HPDE6-E6E7 (cell line): ENCODE data around the gene CCN6.
A peak's percentile ranks its signal among the peaks of the same experiment; 100 is the strongest.
"Not testable (repeated sequence)": the region's sequence is repeated elsewhere in the genome, so short reads cannot be mapped to it uniquely, and the experiment has no call there.

ENCODE experiments used
- DNase-seq: peaks from one replicate; pipeline ENCODE4 v3.0.0; 2011; ENCODE audit warnings: missing footprints; ENCODE audit errors: extremely low spot score

Gene CCN6

DNA sequence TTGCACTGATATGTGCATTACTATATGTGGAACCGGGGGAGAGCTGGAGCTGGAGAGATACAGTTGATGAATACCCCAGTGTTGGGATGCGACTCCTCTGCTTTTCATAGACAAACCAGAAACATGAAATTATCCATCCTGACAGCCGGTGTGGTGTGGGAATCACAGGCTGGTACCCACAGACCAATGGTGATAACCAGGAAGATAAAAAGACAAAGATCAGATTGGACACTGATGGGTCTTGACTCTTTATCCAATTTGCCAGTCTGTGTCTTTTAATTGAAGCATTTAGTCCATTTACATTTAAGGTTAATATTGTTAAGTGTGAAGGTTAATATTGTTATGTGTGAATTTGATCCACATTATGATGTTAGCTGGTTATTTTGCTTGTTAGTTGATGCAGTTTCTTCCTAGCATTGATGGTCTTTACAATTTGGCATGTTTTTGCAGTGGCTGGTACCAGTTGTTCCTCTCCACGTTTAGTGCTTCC, 2.6 kb upstream of the CCN6 start:
- DNase-seq = not testable (repeated sequence)

DNA sequence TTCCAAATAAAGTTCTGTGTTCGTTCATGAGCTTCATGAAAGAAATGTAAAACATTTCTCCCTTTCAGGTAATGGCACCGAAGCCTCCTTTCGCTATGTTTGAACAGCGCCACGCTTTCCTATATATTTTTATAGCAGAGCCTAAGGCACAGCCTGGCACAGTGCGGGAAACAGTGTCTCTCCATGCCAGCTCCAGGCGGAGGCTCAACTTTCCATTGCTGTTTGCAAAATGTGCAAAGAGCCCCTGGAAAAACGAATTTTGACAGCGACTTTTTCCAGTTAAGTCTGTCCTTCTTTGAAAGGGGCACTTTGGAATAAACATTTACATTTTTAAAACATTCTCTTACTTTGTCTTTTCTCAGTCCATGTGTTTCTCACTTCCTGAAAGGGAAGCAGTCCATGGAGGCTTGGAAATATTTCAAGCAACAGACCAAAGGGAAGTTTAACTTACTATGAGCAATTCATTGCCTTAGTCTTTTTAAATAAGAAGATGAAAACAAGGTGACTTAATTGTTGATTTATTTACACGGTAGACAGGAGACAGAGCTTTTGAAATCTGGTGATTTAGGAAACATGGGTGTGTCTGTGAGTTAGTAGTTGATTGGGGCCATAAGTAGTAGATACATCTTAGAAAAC, 769 bp downstream of the CCN6 start:
- DNase-seq = no peak

DNA sequence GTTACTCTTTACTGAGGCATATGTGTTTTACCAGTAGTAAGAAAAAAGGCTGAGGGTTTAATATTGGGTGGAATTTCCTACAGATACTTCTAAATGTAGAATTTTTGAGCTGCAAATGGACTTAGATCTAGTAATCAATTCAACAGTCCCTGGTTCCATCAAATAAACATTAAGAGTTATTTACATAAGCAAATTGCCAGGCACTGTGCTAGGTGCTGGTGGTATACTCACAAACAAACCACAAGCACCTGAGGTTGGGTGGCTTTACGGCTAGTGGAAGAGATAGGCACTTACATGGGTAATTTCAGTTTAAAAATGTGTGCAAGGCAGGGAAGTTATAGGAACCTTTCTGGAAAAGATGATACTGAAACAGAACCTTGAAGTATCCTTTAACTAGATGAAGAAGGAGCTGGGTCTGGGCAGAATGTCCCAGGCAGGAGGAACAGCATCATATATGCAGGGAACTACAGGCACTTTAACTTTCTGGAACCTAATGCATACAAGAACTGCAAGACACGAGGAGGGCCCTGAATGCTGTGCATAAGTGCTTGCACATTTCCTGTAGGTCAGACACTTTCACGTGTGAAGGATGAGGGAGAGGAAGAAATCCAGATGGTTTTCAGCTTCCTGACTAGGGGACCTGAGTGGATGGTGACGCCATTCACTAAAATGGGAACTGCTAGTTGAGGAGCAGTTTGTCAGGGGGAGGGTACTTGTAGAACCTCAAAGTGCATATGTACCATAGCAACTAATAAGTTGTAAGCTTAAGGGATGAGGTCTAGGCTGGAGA, 4.5 kb downstream of the CCN6 start:
- DNase-seq = no peak

DNA sequence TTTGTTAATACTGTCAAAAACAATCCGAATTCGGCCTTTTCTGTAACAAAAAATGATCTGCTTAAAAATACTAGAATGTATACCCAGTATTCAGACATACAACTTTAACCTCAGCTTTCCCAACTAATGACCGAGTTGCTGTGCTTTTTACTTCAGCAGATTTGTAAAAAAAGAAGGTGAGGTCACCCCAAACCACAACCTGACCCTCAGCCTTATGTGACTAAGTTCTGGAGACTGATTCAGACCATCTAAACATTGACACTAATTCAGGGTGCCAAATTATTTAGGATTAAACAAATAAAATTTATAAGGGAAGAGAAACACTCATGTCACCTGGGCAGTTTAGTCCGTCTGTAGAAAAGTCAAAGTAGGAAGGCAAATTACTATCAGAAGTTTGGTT, 7.7 kb downstream of the CCN6 start:
- DNase-seq = no peak

DNA sequence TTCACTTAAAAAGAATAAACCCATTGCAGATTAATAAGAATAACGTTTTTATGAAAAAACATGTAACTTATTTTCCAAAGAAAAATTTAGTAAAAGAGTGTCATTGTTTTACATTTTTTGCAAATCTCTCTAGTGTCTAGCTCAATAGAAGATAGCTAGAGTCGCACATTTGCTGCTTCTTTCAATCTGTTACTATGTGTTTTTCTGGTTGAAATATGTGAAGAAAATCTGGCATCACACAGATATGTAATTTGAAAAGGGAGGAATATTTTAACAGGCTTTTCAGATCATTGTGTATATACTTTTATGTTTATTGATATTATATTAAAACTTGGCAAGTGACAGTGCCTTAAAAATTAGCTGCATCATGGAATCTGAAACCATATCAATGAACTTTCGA, 9.1 kb downstream of the CCN6 start:
- no peak for DNase-seq

DNA sequence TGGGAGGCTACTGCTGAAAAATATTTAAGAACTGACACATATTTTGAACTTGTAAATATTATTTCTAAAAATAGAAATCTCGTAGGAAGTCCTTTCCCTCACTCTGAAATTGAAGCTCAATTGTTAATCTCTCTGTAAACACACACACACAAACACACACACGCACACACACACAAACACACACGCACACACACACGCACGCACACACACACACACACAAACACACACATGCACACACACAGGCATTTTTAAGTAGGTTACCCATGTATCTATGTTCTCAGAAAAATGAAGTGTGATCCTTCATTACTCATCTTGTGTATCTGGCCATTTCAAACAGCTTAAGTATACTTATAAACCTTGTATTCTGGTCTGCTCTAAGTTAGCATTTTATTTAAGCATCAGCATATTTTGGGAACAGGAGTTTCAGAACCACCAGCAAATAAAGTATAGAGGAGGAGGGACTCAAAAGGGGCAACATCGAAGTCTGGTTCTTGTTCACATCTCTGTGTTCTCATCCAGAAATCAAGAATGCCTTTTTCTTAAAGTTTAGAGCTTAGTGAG, 11.6 kb downstream of the CCN6 start:
- DNase-seq = no peak

DNA sequence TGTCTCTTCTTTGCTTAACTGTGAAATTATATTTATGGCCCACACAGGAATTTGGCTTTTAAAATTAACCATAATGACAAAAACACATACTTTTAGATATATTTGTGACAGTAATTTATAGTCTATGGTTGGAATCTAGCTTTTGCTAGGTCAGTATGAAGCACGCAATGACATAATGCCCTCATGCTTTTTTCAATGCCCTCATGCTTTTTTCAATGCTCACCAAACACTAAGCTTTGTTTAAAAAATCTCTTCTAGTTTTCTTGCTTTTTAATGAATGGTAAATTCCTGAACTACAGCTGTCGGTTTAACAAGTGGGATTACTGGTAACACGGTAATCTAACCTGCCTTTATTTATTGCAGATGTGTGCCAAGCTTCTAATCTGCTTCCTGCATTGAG, 12.7 kb downstream of the CCN6 start:
- no peak for DNase-seq

DNA sequence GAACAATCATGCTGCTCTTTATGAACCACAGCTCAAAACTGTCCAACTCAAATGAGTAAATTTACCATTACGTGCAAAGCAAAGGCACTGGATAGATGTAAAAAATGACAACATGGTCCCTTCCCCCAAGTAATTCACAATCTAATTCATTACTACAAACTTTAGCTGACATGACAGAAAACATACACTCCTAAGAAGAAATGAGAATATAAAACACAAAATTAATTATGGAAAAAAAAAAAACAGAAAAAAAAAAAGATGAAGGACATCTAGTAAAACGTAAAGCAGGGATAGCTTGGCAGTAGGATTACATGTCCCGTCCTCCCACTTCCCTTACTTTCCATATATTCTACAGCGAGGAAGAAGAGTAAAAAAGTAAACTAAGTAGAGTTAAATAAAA, 27.7 kb downstream of the CCN6 start:
- DNase-seq = no peak

DNA sequence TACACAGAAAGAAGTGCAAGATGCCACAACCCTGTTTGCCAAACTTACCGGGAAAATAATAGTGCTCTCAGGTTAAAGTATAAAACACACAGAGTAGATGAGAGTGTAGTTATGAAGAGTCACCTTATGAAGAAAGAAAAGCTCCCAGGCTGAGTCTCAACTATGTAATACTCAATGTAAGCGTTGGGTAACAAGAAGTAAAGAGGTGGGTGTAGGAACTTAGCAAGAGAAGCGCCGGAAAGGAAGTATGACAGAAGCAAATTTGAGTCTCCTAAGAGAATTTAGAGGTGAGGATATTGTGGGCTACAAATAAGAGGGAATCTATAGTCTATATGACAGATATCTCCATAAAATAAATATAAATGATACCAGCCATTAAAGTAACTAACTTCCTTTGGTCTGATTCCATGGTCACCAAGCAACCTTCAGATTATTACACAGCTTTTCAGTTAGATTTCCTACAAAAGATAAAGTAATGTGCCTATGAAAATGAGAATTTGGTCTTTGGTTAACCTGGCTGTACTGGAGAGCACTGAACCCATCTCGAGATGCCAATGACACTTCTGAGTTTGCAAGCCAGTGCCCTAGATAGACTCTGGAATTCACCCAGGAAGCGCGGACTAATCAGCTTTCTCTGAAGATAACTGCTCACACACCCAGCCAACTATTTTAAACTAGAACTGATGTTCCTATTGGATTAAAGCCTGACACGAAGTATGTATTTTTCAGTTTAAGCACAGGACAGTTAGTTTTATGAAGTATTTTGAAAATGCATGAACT, 31.6 kb downstream of the CCN6 start:
- DNase-seq = no peak

DNA sequence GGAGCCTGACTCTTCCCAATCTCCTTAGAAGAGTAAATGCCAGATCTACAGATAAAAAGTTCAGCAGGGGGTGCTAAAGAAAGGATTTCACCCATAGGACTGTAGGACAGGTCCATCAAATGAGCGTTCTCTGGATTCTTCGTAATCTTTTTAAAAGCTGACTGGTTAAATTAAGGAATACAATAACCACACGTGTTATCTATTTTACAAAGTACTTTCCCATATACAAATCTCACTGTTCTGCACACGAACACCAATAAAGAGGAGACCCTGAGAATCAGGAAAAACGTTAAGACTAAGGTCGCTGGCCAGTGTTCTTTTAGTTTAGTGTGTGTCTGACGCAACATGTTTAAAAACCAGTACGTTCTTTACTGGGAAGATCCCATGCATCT, 32.8 kb downstream of the CCN6 start:
- DNase-seq = peak; percentile 50

DNA sequence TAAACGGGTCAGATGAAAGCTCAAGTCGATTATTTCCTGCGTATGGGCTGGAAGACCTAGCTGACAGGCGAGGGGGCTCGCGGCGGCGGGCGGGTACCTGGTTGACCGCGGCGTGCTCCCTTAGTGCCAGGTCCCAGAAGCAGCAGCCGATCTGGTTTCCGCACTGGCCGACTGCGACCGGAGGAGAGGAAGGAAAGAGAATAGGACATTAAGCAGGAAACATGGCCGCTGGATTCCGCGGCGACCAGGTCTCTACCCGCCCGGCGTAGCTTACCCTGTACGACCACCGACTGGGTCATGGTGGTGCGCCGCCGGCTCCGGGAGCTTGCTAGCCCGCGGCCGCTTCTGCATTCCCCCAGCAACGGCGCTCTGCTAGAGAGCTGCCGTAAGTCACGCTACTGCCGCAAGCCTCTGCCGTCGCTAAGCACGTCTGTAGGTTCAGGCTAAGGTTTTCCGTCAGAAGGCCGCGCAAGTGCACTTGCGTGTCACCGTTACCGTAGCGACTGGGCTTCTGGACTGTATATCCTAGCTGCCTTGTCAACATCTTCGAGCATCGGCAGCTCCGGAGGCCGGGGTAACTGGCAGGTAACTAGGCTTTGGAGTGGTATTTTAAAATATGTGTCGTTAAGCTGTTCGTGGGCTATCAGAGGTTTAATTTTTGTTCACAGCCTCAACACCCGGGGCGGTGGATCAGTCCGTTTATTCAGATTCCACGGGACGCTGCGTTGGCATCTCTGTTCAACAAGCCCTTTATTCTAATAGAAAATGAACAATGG, 33.4 kb downstream of the CCN6 start, which contains the start of the genes FAM229B and TUBE1:
TSS of gene FAM229B (plus strand) at position 456 of the 776 bp plus-strand sequence. CDS start 11,693 bp downstream, outside the sequence.
TSS of gene TUBE1 (minus strand) at position 347 of the 776 bp plus-strand sequence. CDS start at position 299, 48 bp downstream.
- DNase-seq = peak; percentile 64

DNA sequence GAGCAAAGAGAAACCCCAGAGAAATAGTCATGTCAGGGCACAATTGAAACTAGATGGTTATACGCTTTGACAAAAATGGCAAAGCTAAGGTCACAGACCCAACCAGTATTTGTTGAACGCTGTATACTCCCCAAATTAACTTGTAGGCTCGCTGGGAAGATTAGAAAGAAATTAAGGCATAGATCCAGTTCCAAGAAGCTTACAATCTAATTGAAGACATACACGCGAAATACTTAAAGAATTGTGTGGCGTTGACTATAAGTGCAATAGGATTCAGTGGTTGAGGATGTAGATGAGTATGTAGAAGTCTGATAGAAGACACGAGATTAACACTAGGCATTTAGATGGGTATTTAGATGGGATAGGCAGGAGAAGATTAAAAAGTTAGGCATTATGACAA, 34.0 kb downstream of the CCN6 start:
- no peak for DNase-seq

DNA sequence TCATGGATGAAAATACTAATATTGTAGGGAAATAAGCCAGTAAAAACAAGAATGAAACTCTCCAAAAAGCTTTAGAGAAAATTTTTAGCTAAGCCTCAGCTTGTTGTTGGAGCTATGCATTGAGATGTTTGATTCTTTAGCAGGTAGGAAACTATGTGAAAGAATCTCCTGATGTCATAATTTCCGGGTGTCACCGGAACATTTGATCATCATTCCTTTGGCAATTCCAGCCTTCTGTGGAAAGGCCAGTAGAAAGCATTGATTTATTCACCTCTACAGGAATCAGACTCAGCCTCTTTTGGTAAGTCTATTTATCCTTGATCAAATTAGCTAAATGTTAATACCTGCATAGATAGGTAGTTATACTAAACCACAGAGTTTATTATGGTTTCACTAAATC, 43.0 kb downstream of the CCN6 start:
- DNase-seq = no peak

DNA sequence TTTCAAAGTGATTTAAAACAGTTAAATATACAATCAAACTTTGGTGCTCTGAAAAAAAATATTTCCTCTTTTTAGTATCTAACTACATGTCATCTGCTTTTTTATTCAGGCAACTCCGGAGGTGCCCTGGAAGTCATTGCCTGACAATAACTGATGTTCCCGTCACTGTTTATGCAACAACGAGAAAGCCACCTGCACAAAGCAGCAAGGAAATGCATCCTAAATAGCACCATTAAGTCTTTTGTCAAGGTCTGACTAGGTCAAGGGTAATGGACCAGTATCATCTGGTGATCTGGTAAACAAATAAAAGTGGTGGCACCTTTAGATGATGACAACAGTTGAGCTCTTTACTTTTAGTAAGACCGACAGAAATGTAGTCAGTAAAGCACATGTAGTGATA, 46.7 kb downstream of the CCN6 start:
- DNase-seq = no peak

DNA sequence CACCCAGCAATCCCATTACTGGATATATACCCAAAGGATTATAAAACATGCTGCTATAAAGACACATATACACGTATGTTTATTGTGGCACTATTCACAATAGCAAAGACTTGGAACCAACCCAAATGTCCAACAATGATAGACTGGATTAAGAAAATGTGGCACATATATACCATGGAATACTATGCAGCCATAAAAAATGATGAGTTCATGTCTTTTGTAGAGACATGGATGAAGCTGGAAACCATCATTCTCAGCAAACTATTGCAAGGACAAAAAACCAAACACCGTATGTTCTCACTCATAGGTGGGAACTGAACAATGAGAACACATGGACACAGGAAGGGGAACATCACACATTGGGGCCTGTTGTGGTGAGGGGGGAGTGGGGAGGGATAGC, 52.1 kb downstream of the CCN6 start:
- DNase-seq = not testable (repeated sequence)

DNA sequence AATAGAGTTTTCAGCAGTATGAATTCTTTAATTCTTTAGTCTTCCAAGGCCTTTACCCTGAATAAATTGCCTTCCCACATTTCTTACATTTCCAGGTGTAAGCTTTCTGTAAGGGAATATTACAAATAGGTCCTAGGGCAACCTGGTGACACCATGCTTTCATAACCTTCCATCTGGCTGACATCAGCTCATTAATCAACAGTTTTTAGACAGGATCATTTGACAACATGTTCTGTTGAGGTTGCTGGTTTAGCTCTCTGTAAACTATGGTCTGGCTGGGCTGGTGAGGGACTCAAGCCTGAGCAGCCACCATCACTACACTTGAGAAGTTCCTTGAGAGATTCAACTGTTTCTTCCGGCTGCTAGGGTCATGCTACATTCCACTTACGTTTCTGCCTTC, 52.7 kb downstream of the CCN6 start:
- no peak for DNase-seq

DNA sequence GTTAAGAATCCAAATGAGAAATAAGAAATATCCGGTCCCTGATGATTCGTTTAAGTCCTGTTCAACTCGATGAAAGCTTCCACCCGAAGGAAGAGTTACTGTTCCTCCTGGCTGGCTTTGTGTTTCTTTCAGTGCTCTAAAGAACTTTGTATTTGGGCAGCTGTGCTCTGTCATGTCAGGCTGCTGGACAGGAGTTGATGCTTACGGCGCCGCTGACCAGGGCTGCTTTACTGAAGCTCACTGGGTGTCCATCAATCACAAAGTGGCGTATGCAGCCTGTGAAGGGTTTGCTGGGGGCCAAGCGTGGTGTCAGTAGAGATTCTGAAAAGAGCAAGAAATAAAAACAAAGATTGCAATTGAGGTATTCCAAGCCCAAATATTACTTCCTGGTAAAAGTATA, 55.4 kb downstream of the CCN6 start:
- no peak for DNase-seq

DNA sequence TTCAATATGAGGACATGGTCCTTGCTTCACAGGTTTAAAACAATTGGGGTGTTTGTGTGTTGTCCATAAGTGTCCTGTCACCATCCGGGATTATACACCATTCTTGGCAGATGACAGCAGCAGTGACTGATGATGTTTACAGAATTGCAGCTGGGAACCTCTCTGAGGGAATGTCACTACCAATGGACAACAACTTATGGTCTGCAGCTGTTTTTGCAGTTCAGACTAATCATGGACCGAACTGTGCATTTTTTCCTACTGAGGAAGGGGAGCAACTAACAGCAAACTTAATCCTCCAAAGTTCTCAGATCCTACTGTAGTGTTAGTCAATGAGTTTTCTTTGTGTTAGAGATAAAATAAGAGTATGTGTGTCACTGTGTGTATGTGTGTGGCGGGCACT, 59.5 kb downstream of the CCN6 start:
- DNase-seq = no peak

DNA sequence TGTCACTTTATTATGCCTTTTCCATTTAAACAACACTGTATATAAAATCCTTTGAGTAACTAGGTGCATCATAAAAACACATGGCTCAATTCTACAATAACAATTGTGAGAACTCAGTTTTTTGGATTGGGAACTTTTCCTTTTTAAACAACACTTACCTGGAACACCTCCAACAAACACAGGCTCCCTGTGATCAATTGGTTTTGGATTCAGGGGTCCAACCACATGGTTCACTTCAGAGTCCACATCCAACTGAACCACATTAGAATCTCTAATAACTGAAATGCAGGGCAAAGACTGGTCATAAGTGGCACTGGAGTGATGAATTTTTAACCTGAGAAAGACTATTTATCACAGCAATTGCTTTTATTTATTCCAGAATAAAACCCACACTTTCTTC, 60.0 kb downstream of the CCN6 start:
- DNase-seq = no peak

DNA sequence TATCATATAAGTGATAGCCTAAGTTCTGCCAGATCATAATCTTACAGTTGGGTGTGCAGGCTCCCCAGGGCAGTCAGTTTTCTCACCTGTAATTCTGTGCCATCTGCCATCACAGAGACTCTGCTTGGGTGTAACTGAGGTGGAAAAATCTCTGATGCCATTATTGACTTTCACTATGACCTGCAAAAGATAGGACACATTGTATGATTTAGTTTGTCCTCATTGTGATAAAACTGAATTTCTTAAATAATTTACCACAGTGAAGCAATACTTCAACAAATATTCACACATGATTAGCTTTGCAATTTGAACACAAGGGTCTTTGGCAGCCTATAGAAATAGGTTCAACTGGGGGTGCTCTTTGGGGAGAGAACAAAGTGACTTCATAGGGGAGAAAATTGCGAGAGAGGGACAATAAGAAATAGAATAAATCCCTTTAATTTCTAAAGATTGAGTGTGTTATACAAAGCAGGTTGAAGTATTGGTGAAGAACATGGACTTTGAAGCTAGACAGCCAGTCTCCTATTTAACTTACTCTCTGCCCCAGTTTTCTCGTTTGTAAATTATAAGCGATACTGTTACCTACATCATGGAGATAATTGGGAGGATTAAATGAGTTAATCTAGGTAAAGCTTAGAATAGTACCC, 60.8 kb downstream of the CCN6 start:
- DNase-seq = no peak

DNA sequence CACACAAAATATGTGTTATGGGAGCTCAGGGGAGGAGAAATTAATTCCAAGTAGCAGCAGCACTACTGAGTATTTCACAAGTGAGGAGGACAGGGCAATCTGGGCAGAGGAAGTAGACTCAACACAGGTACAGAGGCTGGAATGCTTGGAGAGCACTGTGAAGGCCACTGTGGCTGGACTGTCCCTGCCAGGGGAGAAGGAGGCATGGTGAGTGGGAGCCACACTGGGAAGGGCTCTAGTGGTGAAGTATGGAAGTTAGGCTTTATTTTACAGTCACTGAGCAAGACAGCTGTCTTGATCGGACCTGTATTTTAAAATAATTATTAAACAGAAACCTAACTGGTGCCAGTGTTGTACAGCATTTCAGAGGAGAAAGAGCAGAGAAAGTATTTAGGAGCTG, 62.3 kb downstream of the CCN6 start:
- no peak for DNase-seq
